Astrocyte of the spinal cord (primary cell): ENCODE measurements around the gene ADAM8.

Experiments
- DNase-seq: peaks from one replicate; pipeline ENCODE4 v3.0.0; 2011; ENCODE audit warnings: low read depth, low spot score
- H3K4me3 ChIP-seq: 2 replicates; pipeline ENCODE4 v1.5.1; 2011; ENCODE audit warnings: low read depth, mild to moderate bottlenecking, low read length, moderate library complexity
- in situ Hi-C: cut with HindIII; loops from 2 replicates; pipeline ENCODE4 v1.10.0; 2017; ENCODE audit warnings: low sequenced_read_pairs
- TF ChIP-seq, protein P1 (sequence below): IDR thresholded peaks from 2 replicates; pipeline ENCODE4 v1.5.1; 2012; ENCODE audit warnings: low read depth, mild to moderate bottlenecking, low read length, inconsistent platforms

Gene ADAM8

DNA sequence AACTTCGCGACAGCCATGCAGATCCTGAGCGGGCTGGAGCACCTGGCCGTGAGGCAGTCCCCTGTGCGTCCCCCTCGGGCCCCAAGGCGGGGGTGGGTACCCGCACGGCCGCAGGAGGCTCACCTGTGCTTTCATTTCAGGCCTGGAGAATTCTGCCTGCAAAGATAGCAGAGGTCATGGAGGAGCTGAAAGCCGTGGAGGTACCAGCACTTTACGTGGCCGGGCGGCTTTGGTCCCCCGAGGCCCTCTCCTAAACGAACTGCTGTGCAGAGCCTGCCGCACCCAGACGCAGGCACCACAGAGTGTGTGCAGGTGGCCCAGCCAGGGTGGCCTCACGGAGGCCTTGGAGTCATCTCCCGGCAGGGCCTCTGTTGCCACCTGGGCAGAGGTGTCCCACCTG lies 57.8 kb downstream of the ADAM8 start:
- TF ChIP-seq, protein P1, sequence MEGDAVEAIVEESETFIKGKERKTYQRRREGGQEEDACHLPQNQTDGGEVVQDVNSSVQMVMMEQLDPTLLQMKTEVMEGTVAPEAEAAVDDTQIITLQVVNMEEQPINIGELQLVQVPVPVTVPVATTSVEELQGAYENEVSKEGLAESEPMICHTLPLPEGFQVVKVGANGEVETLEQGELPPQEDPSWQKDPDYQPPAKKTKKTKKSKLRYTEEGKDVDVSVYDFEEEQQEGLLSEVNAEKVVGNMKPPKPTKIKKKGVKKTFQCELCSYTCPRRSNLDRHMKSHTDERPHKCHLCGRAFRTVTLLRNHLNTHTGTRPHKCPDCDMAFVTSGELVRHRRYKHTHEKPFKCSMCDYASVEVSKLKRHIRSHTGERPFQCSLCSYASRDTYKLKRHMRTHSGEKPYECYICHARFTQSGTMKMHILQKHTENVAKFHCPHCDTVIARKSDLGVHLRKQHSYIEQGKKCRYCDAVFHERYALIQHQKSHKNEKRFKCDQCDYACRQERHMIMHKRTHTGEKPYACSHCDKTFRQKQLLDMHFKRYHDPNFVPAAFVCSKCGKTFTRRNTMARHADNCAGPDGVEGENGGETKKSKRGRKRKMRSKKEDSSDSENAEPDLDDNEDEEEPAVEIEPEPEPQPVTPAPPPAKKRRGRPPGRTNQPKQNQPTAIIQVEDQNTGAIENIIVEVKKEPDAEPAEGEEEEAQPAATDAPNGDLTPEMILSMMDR, result no peak
- no peak for DNase-seq
- H3K4me3 ChIP-seq, result no peak overlapping the region
- in situ Hi-C loops, result no loop called here

- no peak for DNase-seq
- H3K4me3 ChIP-seq, result no peak overlapping the region
- TF ChIP-seq, protein P1, result no peak
- in situ Hi-C loops, result no loop called here
Measured at GRCh38 chr10:133217800-133218589, 58.7 kb downstream of the ADAM8 start.

DNA sequence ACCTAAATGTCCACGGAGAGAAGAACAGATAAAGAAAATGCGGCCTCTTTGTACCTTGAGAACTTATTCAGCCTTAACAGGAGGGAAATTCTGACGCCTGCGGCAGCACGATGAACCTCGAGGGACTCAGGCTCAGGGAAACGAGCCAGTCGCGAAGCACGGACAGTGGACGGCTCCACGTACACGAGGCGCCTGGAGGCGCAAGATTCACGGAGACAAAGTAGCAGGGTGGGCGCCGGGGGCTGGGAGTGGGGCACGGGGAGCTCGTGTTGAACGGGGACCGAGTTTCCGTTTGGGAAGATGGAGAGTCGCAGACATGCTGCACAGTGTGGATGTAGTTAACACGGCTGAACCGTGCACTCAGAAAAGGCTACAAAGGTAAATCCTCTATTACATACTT lies 59.9 kb downstream of the ADAM8 start:
- TF ChIP-seq, protein P1, result no peak
- H3K4me3 ChIP-seq, result no peak overlapping the region
- no peak for DNase-seq
- in situ Hi-C loops, result no loop called here

DNA sequence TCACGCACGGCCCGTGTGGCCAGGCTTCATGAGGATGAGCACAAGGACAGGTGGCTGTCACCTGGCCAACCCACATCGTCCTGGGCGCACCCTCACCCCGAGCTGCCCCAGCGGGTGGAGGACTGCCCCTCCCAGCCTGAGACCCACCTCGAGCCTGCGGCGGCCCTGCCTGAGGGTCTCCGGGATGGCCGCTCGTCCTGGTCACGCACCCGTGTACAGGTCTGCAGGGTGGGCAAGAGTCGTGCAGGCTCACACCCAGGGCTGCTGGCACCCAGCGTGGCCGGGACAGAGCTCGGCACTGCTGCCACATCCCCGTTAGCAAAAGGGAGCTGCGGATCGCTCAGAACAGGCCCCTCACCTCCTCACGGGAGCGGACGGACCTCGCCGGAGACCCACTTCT lies 61.1 kb downstream of the ADAM8 start:
- no peak overlapping the region for H3K4me3 ChIP-seq
- TF ChIP-seq, protein P1, result no peak
- in situ Hi-C loops, result no loop called here
- no peak for DNase-seq

DNA sequence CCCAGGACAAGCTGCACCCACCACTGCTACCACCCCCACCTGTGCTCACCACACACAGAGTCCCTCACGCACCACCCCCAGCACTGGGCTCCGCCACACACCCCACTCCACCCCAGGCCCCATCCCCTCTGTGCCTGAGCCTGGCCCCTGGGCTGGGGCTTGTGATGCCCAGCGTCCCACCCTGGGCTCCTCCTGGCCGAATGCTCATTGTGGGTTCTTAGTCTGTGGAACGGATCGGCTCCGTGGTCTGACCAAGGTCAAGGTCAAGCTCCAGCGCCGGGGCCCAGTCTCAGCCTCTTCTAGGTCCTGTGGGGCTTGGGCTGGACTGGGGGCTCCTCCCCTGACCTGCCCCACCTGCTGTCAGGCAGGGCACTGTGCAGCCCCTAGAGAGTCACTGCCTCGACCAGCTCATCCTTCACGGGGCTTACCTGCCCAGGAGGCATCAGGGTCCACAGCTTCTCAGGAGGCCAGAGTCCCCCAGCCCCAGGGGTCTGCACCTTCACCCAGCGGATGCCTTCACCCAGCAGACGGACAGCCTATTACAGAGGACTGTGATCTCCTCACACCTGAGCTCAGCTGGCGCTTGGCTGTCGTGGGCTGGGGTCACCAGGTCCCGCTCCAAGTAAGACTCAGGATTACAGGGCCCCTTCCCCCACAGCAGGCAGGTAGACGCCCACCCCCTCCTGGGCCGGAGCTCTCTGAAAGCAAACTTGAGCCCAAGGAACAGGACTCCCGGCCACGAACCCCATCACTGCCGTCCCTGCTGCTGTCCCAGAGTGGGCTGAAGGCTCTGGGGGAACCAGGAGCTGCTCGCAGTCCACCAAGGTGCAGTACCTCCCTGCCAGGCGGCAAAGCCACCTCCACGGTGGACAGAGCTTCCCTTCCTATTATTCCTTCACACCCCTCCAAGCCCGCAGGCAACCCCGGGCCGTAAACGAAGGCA lies 61.9 kb downstream of the ADAM8 start:
- in situ Hi-C loops, result no loop called here

More for the DNA sequence above, 61.9 kb downstream of the ADAM8 start:
- no peak for DNase-seq
- no peak overlapping the region for H3K4me3 ChIP-seq
- TF ChIP-seq, protein P1, result no peak
